ENCODE data around the gene FAM174C. TPM values are rescaled to one million over a fixed set of nuclear protein-coding genes. Genes with fewer than 3 reads are reported as not detected.

FAM174C gene
- total RNA-seq, 1 experiment from 2014 or later, result 77.1 TPM

- H3K9me2 ChIP-seq (ENCODE audit: insufficient read depth), result no peaks in the 10 kb centered on the region
- POLR2A ChIA-PET, result interaction anchor here (1.0 kb wide), 1 partner anchor 10 kb away, joined by 11 read pairs; the partner anchor contains the start of gene CIRBP
- peaks cover 13 to 35% of the 10 kb centered on the region in 2 experiments for H3K4me1 ChIP-seq (ENCODE audit: control insufficient read depth in 1 of 2, insufficient read depth in 2 of 2, low read length in 2 of 2)
- H3K27ac ChIP-seq (ENCODE audit: low read depth, low read length), result no peak overlapping the region
- DNase-seq (ENCODE audit: low read depth, low spot score) (no peak), ATAC-seq (no peak)
- H3K27me3 ChIP-seq (ENCODE audit: insufficient read depth, low read length), result no peaks in the 10 kb centered on the region
- no peak overlapping the region for H3K4me2 ChIP-seq (ENCODE audit: low read length)
- H3K9me3 ChIP-seq (ENCODE audit: control insufficient read depth in 1 of 2, insufficient read depth in 1 of 2, low read depth in 1 of 2, low read length in 2 of 2), result no peaks in the 10 kb centered on the region
- intact Hi-C loops (cut with micrococcal nuclease), result loop anchor here (1.0 to 10.0 kb wide), 2 partner anchors 93 to 126 kb away; partner anchors contain the start of genes DAZAP1 and GAMT
- H3K36me3 ChIP-seq (ENCODE audit: control insufficient read depth in 1 of 2, insufficient read depth in 2 of 2, low read length in 2 of 2), result peaks cover 2 to 13% of the 10 kb centered on the region in 2 experiments; a peak in 2 of 4 replicates
- CTCF ChIA-PET, result interaction anchor here (0.9 to 1.4 kb wide), 6 partner anchors 12 to 267 kb away, joined by 3 to 7 read pairs (median 4); no protein-coding TSS in a partner anchor
- no peak overlapping the region for H3K4me3 ChIP-seq (replicated peaks in 1 of 2; ENCODE audit: low read depth in 1 of 2, low read length in 2 of 2)
- no peak for TF ChIP-seq EZH2 (IDR thresholded peaks at IDR 0.05)
- no peak for TF ChIP-seq POLR2AphosphoS5 (IDR thresholded peaks at IDR 0.05; ENCODE audit: low read depth, low read length)
- H2AFZ ChIP-seq (ENCODE audit: low read depth, low read length, poor library complexity, severe bottlenecking), result no peak overlapping the region
- no peaks in the 10 kb centered on the region for H4K20me1 ChIP-seq (ENCODE audit: insufficient read depth)
- H3K9ac ChIP-seq (ENCODE audit: low read length), result no peak overlapping the region
- RAD21 ChIA-PET (ENCODE audit: low non-redundant PET in 1 of 2, low total read pairs in 2 of 2, uncharacterized antibody in 2 of 2, unreplicated experiment in 2 of 2), result interaction anchor here (0.5 to 1.0 kb wide), 4 partner anchors 34 to 167 kb away, joined by 3 to 4 read pairs (median 3); no protein-coding TSS in a partner anchor
- peaks cover 27% of the 10 kb centered on the region for H3K79me2 ChIP-seq (ENCODE audit: insufficient read depth, low read length)
- no TSS peak for BruUV-seq (replicated peaks)
Observed at GRCh38 chr19:1278713-1279660, 3.7 kb downstream of the FAM174C start.

GRCh38 chr19:1279782-1280341 lies 4.5 kb downstream of the FAM174C start:
- RAD21 ChIA-PET (ENCODE audit: low non-redundant PET in 1 of 2, low total read pairs in 2 of 2, uncharacterized antibody in 2 of 2, unreplicated experiment in 2 of 2), result interaction anchor here (0.5 to 1.0 kb wide), 5 partner anchors 33 to 252 kb away, joined by 3 to 4 read pairs (median 3); no protein-coding TSS in a partner anchor
- intact Hi-C loops (cut with micrococcal nuclease), result loop anchor here (1.0 to 10.0 kb wide), 2 partner anchors 92 to 125 kb away; partner anchors contain the start of genes DAZAP1 and GAMT
- peaks cover 0 to 7% of the 10 kb centered on the region in 2 experiments; a peak in 1 of 4 replicates for H3K36me3 ChIP-seq (ENCODE audit: control insufficient read depth in 1 of 2, insufficient read depth in 2 of 2, low read length in 2 of 2)
- peaks cover 18% of the 10 kb centered on the region for H3K79me2 ChIP-seq (ENCODE audit: insufficient read depth, low read length)
- CTCF ChIA-PET, result interaction anchor here (0.9 to 1.4 kb wide), 6 partner anchors 13 to 266 kb away, joined by 3 to 7 read pairs (median 4); no protein-coding TSS in a partner anchor
- H3K4me3 ChIP-seq (replicated peaks in 1 of 2; ENCODE audit: low read depth in 1 of 2, low read length in 2 of 2), result no peak overlapping the region
- POLR2A ChIA-PET, result interaction anchor here (1.0 kb wide), 1 partner anchor 11 kb away, joined by 11 read pairs; the partner anchor contains the start of gene CIRBP
- no peaks in the 10 kb centered on the region for H4K20me1 ChIP-seq (ENCODE audit: insufficient read depth)
- no peaks in the 10 kb centered on the region for H3K9me3 ChIP-seq (ENCODE audit: control insufficient read depth in 1 of 2, insufficient read depth in 1 of 2, low read depth in 1 of 2, low read length in 2 of 2)
- ATAC-seq (peak; percentile 42), DNase-seq (ENCODE audit: low read depth, low spot score) (peak; percentile 64)
- H3K4me2 ChIP-seq (ENCODE audit: low read length), result no peak overlapping the region
- peaks cover 7 to 33% of the 10 kb centered on the region in 2 experiments; a peak in 3 of 4 replicates for H3K4me1 ChIP-seq (ENCODE audit: control insufficient read depth in 1 of 2, insufficient read depth in 2 of 2, low read length in 2 of 2)
- H2AFZ ChIP-seq (ENCODE audit: low read depth, low read length, poor library complexity, severe bottlenecking), result no peak overlapping the region
- peak overlapping the region; percentile 32; the same call in 1 of the 2 replicates for H3K27ac ChIP-seq (ENCODE audit: low read depth, low read length)
- no peaks in the 10 kb centered on the region for H3K9me2 ChIP-seq (ENCODE audit: insufficient read depth)
- H3K27me3 ChIP-seq (ENCODE audit: insufficient read depth, low read length), result no peaks in the 10 kb centered on the region
- BruUV-seq (replicated peaks), result no TSS peak
- no peak overlapping the region for H3K9ac ChIP-seq (ENCODE audit: low read length)
- TF ChIP-seq SIN3A (IDR thresholded peaks at IDR 0.05; ENCODE audit: low read depth) (no peak), ZNF274 (IDR thresholded peaks at IDR 0.05; ENCODE audit: low read depth, low read length) (no peak), POLR2A (IDR thresholded peaks at IDR 0.05; ENCODE audit: borderline replicate concordance, extremely low read depth, insufficient read depth, insufficient read length) (no peak), EZH2 (IDR thresholded peaks at IDR 0.05) (no peak), CTCF (IDR thresholded peaks at IDR 0.05 in 2 of 3, conservative IDR thresholded peaks at IDR 0.05 in 1 of 3; ENCODE audit: borderline replicate concordance in 1 of 3, insufficient read depth in 1 of 3, low read depth in 2 of 3, low read length in 2 of 3) (peak in 2 of 3 experiments; percentile 97 to 98; a peak in 5 of 6 replicates), ZFX (IDR thresholded peaks at IDR 0.05) (no peak), RAD21 (IDR thresholded peaks at IDR 0.05; ENCODE audit: low read depth) (peak; percentile 91), POLR2AphosphoS5 (IDR thresholded peaks at IDR 0.05; ENCODE audit: low read depth, low read length) (0 out of 2 replicates have a peak, but pooled peaks have one; percentile 26), FOSL1 (IDR thresholded peaks at IDR 0.05; ENCODE audit: low read depth) (no peak), CBX3 (IDR thresholded peaks at IDR 0.05; ENCODE audit: low read depth) (no peak), ZBTB33 (IDR thresholded peaks at IDR 0.05; ENCODE audit: extremely low read depth, insufficient replicate concordance, low read length) (no peak), JUND (IDR thresholded peaks at IDR 0.05) (no peak)
